ENCODE results near the gene MBD3L1. TPM values are rescaled to one million over a fixed set of nuclear protein-coding genes. Genes with fewer than 3 reads are reported as not detected.

MBD3L1 gene
- total and polyA plus RNA-seq, 2 donors (not counting 1 experiment from before 2014, with no cell fraction given) = not detected

- Histone ChIP-seq H2AFZ (ENCODE audit: insufficient read depth, low read depth, low read length, poor library complexity, severe bottlenecking) (peak overlapping the region; percentile 99), H3K9ac (ENCODE audit: low read length) (peak overlapping the region; percentile 93), H3K9me3 (ENCODE audit: control extremely low read depth in 1 of 3, control insufficient read depth in 2 of 3, insufficient read depth in 1 of 3, low read length in 2 of 3) (peaks cover 0 to 11% (median 1%) of the 10 kb centered on the region in 3 donors), H3K36me3 (replicated peaks in 1 of 2; ENCODE audit: control extremely low read depth in 1 of 2, control insufficient read depth in 1 of 2, extremely low read depth in 1 of 2, insufficient read depth in 2 of 2, low read length in 1 of 2) (peaks cover 2 to 3% of the 10 kb centered on the region in 2 experiments), H3K79me2 (ENCODE audit: control insufficient read depth, insufficient read depth, low read length) (no peaks in the 10 kb centered on the region), H3K27ac (ENCODE audit: low read length in 2 of 2) (peak overlapping the region; percentile 77 to 89), H3K4me3 (ENCODE audit: control extremely low read depth in 1 of 5, extremely low read depth in 1 of 5, insufficient read depth in 1 of 5, low read depth in 2 of 5, low read length in 4 of 5) (peak overlapping the region; percentile 61 to 97 (median 81)), H3K27me3 (replicated peaks in 1 of 4; ENCODE audit: control extremely low read depth in 1 of 4, control insufficient read depth in 3 of 4, insufficient read depth in 4 of 4, low read length in 3 of 4) (no peaks in the 10 kb centered on the region), H3K4me1 (ENCODE audit: control insufficient read depth in 2 of 2, insufficient read depth in 2 of 2, low read length in 2 of 2) (peaks cover 7 to 16% of the 10 kb centered on the region in 2 donors), H3K4me2 (replicated peaks; ENCODE audit: low read depth, low read length, poor library complexity, severe bottlenecking) (peak overlapping the region; percentile 94), H4K20me1 (ENCODE audit: control insufficient read depth, insufficient read depth, low read length, poor library complexity, severe bottlenecking) (no peaks in the 10 kb centered on the region)
- ATAC-seq (ENCODE audit: low read depth) (no peak), DNase-seq (no peak)
- H3K27me3 Mint-ChIP-seq = no peaks in the 10 kb centered on the region
- peak overlapping the region; percentile 96 for H3K27ac Mint-ChIP-seq
- POLR2A ChIA-PET = interaction anchor here (0.7 kb wide), 1 partner anchor 1659 kb away, joined by 3 read pairs; no protein-coding TSS in a partner anchor
- CTCF ChIA-PET = interaction anchor here (0.7 kb wide), 1 partner anchor 8 kb away, joined by 3 read pairs; no protein-coding TSS in a partner anchor
- TF ChIP-seq CTCF (IDR thresholded peaks at IDR 0.05) (no peak), EZH2 (IDR thresholded peaks at IDR 0.05; ENCODE audit: borderline replicate concordance, insufficient read depth, low read depth, low read length, poor library complexity, severe bottlenecking) (no peak)
- WGBS (ENCODE audit: insufficient coverage) = 42% methylated on average over 2 of the region's 6 CpGs
- intact Hi-C loops (cut with micrococcal nuclease) = loop anchor here (5.0 kb wide), 1 partner anchor 249 kb away; no protein-coding TSS in a partner anchor
- peak overlapping the region; percentile 91 for H3K4me3 Mint-ChIP-seq
- H3K9me3 Mint-ChIP-seq (ENCODE audit: insufficient read depth) = no peaks in the 10 kb centered on the region
- H3K4me1 Mint-ChIP-seq = peaks cover 15% of the 10 kb centered on the region
These were observed 804 bp upstream of the MBD3L1 start for GRCh38 chr19:8831373-8831772.

DNA sequence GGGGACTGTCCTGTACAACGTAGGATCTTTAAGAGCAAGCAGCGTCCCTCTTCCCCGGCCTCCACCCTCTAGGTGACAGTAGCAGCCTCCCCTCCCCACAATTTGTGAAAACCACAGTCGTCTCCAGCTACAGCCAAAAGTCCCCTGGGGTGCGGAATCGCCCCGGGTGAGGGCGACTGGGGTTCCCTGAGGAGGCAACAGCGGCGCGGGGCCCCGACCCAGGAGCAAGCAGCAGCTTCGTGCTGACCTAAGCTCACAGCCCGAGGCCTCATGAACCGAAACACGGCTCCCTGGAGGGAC, 395 bp upstream of the MBD3L1 start:
- Histone ChIP-seq H3K27me3 (replicated peaks in 1 of 4; ENCODE audit: control extremely low read depth in 1 of 4, control insufficient read depth in 3 of 4, insufficient read depth in 4 of 4, low read length in 3 of 4) (no peaks in the 10 kb centered on the region), H3K9ac (ENCODE audit: low read length) (peak overlapping the region; percentile 93), H3K9me3 (ENCODE audit: control extremely low read depth in 1 of 3, control insufficient read depth in 2 of 3, insufficient read depth in 1 of 3, low read length in 2 of 3) (peaks cover 0 to 11% (median 1%) of the 10 kb centered on the region in 3 donors), H3K36me3 (replicated peaks in 1 of 2; ENCODE audit: control extremely low read depth in 1 of 2, control insufficient read depth in 1 of 2, extremely low read depth in 1 of 2, insufficient read depth in 2 of 2, low read length in 1 of 2) (peaks cover 2 to 3% of the 10 kb centered on the region in 2 experiments), H2AFZ (ENCODE audit: insufficient read depth, low read depth, low read length, poor library complexity, severe bottlenecking) (peak overlapping the region; percentile 99), H3K27ac (ENCODE audit: low read length in 2 of 2) (peak overlapping the region; percentile 77 to 89), H4K20me1 (ENCODE audit: control insufficient read depth, insufficient read depth, low read length, poor library complexity, severe bottlenecking) (no peaks in the 10 kb centered on the region), H3K4me2 (replicated peaks; ENCODE audit: low read depth, low read length, poor library complexity, severe bottlenecking) (peak overlapping the region; percentile 94), H3K4me1 (ENCODE audit: control insufficient read depth in 2 of 2, insufficient read depth in 2 of 2, low read length in 2 of 2) (peaks cover 7 to 16% of the 10 kb centered on the region in 2 donors), H3K79me2 (ENCODE audit: control insufficient read depth, insufficient read depth, low read length) (no peaks in the 10 kb centered on the region), H3K4me3 (ENCODE audit: control extremely low read depth in 1 of 5, extremely low read depth in 1 of 5, insufficient read depth in 1 of 5, low read depth in 2 of 5, low read length in 4 of 5) (peak overlapping the region; percentile 61 to 97 (median 81))
- TF ChIP-seq CTCF (IDR thresholded peaks at IDR 0.05) (no peak), EZH2 (IDR thresholded peaks at IDR 0.05; ENCODE audit: borderline replicate concordance, insufficient read depth, low read depth, low read length, poor library complexity, severe bottlenecking) (no peak)
- H3K4me3 Mint-ChIP-seq = peak overlapping the region; percentile 91
- intact Hi-C loops (cut with micrococcal nuclease) = loop anchor here (5.0 kb wide), 1 partner anchor 249 kb away; no protein-coding TSS in a partner anchor
- peaks cover 15% of the 10 kb centered on the region for H3K4me1 Mint-ChIP-seq
- H3K27ac Mint-ChIP-seq = peak overlapping the region; percentile 96
- H3K27me3 Mint-ChIP-seq = no peaks in the 10 kb centered on the region
- under 1% methylated on average over 16 of the region's 16 CpGs for WGBS (ENCODE audit: insufficient coverage)
- DNase-seq (no peak), ATAC-seq (ENCODE audit: low read depth) (peak; percentile 1)
- ChIA-PET POLR2A (interaction anchor here (0.7 kb wide), 1 partner anchor 1659 kb away, joined by 3 read pairs; no protein-coding TSS in a partner anchor), CTCF (no interaction called here)
- no peaks in the 10 kb centered on the region for H3K9me3 Mint-ChIP-seq (ENCODE audit: insufficient read depth)

All from B cell (primary cell).